ENCODE data around the gene SALL3.

DNA sequence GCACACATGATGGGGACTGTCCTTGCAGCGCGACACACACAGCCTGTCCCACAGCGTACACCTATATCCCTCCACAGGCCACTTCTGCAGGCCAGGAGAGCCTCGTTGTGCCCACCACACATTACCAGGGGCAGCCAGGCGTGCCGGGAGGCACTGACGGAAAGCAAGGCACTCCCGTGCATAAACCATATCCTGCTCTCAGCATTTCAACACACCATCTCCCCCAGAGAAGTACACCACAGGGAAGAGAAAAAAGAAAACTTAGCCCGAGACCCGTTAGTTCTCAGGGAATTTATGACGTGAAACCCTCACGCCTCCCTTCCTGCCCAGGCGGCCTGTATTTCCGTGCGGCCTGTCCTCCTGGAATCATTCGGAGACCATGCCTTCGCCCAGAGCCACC lies 24.6 kb upstream of the SALL3 start:
- TF ChIP-seq POLR2A (IDR thresholded peaks at IDR 0.05; ENCODE audit: low read depth, low read length) = no peak
- no peak for TF ChIP-seq TAF1 (IDR thresholded peaks at IDR 0.05; ENCODE audit: borderline replicate concordance, low read depth, low read length)

Data from GM12892 (cell line).